GM10266 (cell line): ENCODE data around the gene KIFBP.
A peak's percentile ranks its signal among the peaks of the same experiment; 100 is the strongest.
"Not testable (repeated sequence)": the region's sequence is repeated elsewhere in the genome, so short reads cannot be mapped to it uniquely, and the experiment has no call there.

ENCODE experiments used
- DNase-seq: peaks from one replicate; pipeline ENCODE4 v3.0.0; 2012; ENCODE audit errors: extremely low spot score
- TF ChIP-seq, protein P1 (sequence below): IDR thresholded peaks from 2 replicates; pipeline ENCODE4 v1.5.1; 2012; ENCODE audit warnings: mild to moderate bottlenecking, low read depth; ENCODE audit not compliant: control insufficient read depth, insufficient read depth; ENCODE audit errors: missing control alignments

KIFBP gene

GRCh38 chr10:68988530-68989316 lies at the start of gene KIFBP:
Gene KIFBP, plus strand, starts transcription at chr10:68988803. Its CDS starts 30 bp downstream, at chr10:68988833.
- peak; percentile 93 for DNase-seq
- TF ChIP-seq, protein P1, sequence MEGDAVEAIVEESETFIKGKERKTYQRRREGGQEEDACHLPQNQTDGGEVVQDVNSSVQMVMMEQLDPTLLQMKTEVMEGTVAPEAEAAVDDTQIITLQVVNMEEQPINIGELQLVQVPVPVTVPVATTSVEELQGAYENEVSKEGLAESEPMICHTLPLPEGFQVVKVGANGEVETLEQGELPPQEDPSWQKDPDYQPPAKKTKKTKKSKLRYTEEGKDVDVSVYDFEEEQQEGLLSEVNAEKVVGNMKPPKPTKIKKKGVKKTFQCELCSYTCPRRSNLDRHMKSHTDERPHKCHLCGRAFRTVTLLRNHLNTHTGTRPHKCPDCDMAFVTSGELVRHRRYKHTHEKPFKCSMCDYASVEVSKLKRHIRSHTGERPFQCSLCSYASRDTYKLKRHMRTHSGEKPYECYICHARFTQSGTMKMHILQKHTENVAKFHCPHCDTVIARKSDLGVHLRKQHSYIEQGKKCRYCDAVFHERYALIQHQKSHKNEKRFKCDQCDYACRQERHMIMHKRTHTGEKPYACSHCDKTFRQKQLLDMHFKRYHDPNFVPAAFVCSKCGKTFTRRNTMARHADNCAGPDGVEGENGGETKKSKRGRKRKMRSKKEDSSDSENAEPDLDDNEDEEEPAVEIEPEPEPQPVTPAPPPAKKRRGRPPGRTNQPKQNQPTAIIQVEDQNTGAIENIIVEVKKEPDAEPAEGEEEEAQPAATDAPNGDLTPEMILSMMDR: peak; percentile 65

DNA sequence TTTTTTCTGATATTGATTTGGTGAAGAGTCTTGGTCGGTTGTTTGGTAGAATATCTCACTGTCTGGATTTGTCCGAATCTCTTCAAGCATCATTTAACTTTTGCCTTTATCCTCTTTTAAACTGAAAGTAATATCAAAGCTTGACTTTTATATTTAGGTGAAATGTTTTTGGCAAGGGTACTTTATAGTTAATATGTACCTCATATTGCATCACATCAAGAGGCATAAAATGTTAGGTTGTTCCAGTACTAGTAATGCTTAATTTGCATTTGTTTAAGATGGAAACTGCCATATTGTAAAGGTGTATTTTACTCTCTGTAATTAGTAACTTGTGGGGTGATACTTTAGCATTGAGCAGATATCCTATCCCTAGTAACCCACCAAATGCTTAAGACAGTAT lies 49.7 kb upstream of the KIFBP start:
- no peak for DNase-seq
- TF ChIP-seq, protein P1: no peak

DNA sequence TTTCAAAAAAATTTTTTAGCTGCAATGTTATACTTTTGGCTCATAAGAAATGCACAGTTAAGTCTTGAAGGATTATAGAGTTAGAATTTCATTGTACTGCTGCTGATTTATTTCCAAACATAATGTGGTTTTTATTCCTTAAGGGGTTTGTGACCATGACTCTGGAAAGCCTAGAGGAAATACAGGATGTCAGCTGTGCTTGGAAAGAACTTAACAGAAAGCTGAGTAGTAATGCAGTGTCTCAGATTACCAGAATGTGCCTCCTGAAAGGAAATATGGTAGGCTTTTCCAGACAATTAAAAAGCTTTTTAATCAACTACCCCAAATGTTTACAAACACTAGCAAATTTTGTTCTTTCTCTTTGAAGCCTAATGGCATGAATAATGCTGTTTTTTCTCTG lies 47.7 kb upstream of the KIFBP start:
- DNase-seq: not testable (repeated sequence)

- no peak for DNase-seq
- TF ChIP-seq, protein P1: no peak
Observed at GRCh38 chr10:68950598-68950997, 38.0 kb upstream of the KIFBP start.

DNA sequence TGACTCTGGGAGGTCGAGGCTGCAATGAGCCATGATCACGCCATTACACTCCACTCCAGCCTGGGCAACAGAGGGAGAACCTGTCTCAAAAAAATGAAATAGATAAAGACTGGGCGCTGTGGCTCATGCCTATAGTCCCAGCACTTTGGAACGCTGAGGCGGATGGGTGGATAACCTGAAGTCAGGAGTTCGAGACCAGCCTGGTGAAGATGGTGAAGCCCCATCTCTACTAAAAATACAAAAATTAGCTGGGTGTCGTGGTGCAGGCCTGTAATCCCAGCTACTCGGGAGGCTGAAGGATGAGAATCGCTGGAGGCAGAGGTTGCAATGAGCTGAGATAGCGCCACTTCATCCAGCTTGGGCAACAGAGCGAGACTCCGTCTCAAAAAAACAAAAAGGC lies 33.7 kb upstream of the KIFBP start:
- TF ChIP-seq, protein P1: no peak
- no peak for DNase-seq

- DNase-seq: no peak
- TF ChIP-seq, protein P1: no peak
Observed at GRCh38 chr10:68955355-68955831, 33.2 kb upstream of the KIFBP start.

DNA sequence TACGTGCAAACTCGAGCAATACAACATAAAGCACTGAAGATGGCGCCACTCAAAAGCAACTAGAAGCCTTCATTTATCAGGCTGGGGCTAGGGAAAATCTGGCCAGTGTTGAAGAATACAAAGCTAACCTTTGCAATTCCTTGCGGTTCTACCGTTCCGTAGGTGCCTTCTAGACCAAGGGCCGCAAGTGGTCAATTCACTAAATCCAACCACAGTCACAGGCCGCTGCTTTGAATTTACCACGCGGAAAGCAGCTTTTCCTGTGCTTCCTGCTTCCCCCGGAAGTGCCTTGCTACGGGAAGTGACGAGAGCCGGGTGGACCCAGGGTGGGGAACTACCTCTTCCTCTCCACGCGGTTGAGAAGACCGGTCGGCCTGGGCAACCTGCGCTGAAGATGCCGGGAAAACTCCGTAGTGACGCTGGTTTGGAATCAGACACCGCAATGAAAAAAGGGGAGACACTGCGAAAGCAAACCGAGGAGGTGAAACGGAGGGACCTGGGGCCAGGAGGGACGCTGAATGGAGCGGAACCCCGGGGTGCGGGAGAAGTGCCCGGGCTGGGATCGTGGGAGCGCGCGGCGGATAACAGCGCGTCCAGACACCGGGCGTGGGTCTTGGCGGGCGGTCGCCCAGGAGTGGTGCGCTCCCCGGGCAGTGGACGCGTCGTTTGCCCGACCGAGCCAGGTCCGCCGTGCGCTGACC lies 32.6 kb upstream of the KIFBP start, which contains the start of gene DDX21:
DDX21 (plus strand) TSS at position 339 of the 701 bp plus-strand sequence; CDS start at position 395, 56 bp downstream.
- TF ChIP-seq, protein P1: peak; percentile 62
- peak; percentile 91 for DNase-seq
